Gastroesophageal sphincter (tissue), 4 donors: ENCODE data around the gene PRR27. TPM values are rescaled to one million over a fixed set of nuclear protein-coding genes. Genes with fewer than 3 reads are reported as not detected.
"Not testable (repeated sequence)": the region's sequence is repeated elsewhere in the genome, so short reads cannot be mapped to it uniquely, and the experiment has no call there.

ENCODE experiments used
- ATAC-seq: fragments of 150-250 bp; one replicate; pipeline ENCODE4 v1.9.1; 2016; ENCODE audit warnings: mild to moderate bottlenecking, moderate library complexity
- H3K27ac ChIP-seq, 4 donors: fragments of 200-600 bp; sonication (generic) in 3 of 4; 1 replicate in 3 of 4; 2 replicates in 1 of 4; pipeline ENCODE4 v1.5.1; 2016 to 2019
- H3K27me3 ChIP-seq: fragments of 200-600 bp; sonication (generic); one replicate; pipeline ENCODE4 v1.5.1; 2019
- H3K36me3 ChIP-seq, 2 donors: fragments of 200-600 bp; sonication (generic); one replicate each; pipeline ENCODE4 v1.5.1; 2019; ENCODE audit warnings: control low read depth in 1 of 2
- H3K4me1 ChIP-seq, 3 donors: fragments of 200-600 bp; sonication (generic); 1 replicate in 2 of 3; 2 replicates in 1 of 3; pipeline ENCODE4 v1.5.1; 2016 to 2019; ENCODE audit warnings: control low read depth in 2 of 3
- H3K4me3 ChIP-seq, 2 donors: fragments of 200-600 bp; sonication (generic); one replicate each; pipeline ENCODE4 v1.5.1; 2019; ENCODE audit warnings: mild to moderate bottlenecking in 1 of 2, moderate library complexity in 1 of 2
- H3K9me3 ChIP-seq, 3 donors: fragments of 200-600 bp; sonication (generic); one replicate each; pipeline ENCODE4 v1.5.1; 2017 to 2019; ENCODE audit warnings: control low read depth in 2 of 3
- EP300 ChIP-seq: sonication (generic); formaldehyde crosslinking; IDR thresholded peaks from one replicate; pipeline ENCODE4 v1.6.1; 2017; ENCODE audit warnings: antibody characterized with exemption, mild to moderate bottlenecking
- POLR2A ChIP-seq, 2 donors: fragments of 450-650 bp; IDR thresholded peaks; one replicate each; pipeline ENCODE4 v1.6.1; 2017; ENCODE audit warnings: antibody characterized with exemption in 2 of 2, mild to moderate bottlenecking in 2 of 2, moderate library complexity in 1 of 2
- POLR2AphosphoS5 ChIP-seq: sonication (generic); formaldehyde crosslinking; IDR thresholded peaks from one replicate; pipeline ENCODE4 v1.6.1; 2017; ENCODE audit warnings: antibody characterized with exemption
- WGBS, 2 donors: methylation state at CpG; one replicate each; pipeline ENCODE4 v1.1.5; 2018; ENCODE audit warnings: low coverage in 1 of 2; 5-methylcytosine and 5-hydroxymethylcytosine counted together
- total RNA-seq, 4 donors: library from RNA; depleted of rRNA; stranded (reverse); fragments of >200 nt; gene quantifications; one replicate each; pipeline ENCODE4 v1.1.0, GENCODE V29; 2016
- TF ChIP-seq, protein P1 (sequence below), 4 experiments: fragments of 200-600 bp in 2 of 4; fragments of 450-650 bp in 2 of 4; sonication (generic) in 1 of 4; IDR thresholded peaks; one replicate each; pipeline ENCODE4 v1.5.1; 2017 to 2019; ENCODE audit warnings: antibody characterized with exemption in 4 of 4, mild to moderate bottlenecking in 2 of 4, moderate library complexity in 2 of 4

The PRR27 gene
- total RNA-seq, 4 donors from 2014 or later = not detected

- 65 to 81% methylated on average over 2 of the region's 2 CpGs for WGBS, 2 donors
These were observed 42.8 kb downstream of the PRR27 start for GRCh38 chr4:70196857-70197256.

DNA sequence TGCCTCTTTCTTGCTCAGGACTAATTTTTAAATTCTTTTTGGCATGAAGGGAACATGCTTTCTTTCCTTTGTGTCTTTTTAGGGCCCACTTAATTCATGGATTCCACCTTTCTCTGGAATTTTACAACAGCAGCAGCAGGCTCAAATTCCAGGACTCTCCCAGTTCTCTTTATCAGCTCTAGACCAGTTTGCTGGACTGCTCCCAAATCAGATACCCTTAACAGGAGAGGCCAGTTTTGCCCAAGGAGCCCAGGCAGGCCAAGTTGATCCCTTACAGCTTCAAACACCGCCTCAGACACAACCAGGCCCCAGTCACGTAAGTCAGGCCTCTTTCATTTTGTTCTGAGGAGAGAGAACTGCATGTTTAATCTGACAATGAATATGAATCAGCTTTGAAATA, 43.8 kb downstream of the PRR27 start:
- 72 to 80% methylated on average over 1 to 2 of the region's 2 CpGs for WGBS, 2 donors
- ATAC-seq = no peak
- no peak overlapping the region for H3K27ac ChIP-seq
- no peaks in the 10 kb centered on the region for H3K36me3 ChIP-seq
- no peaks in the 10 kb centered on the region for H3K4me1 ChIP-seq
- TF ChIP-seq POLR2A (IDR thresholded peaks at IDR 0.05) (no peak), EP300 (no peak), POLR2AphosphoS5 (no peak)
- TF ChIP-seq, protein P1, sequence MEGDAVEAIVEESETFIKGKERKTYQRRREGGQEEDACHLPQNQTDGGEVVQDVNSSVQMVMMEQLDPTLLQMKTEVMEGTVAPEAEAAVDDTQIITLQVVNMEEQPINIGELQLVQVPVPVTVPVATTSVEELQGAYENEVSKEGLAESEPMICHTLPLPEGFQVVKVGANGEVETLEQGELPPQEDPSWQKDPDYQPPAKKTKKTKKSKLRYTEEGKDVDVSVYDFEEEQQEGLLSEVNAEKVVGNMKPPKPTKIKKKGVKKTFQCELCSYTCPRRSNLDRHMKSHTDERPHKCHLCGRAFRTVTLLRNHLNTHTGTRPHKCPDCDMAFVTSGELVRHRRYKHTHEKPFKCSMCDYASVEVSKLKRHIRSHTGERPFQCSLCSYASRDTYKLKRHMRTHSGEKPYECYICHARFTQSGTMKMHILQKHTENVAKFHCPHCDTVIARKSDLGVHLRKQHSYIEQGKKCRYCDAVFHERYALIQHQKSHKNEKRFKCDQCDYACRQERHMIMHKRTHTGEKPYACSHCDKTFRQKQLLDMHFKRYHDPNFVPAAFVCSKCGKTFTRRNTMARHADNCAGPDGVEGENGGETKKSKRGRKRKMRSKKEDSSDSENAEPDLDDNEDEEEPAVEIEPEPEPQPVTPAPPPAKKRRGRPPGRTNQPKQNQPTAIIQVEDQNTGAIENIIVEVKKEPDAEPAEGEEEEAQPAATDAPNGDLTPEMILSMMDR (IDR thresholded peaks at IDR 0.05) = no peak
- no peak overlapping the region for H3K4me3 ChIP-seq
- no peaks in the 10 kb centered on the region for H3K27me3 ChIP-seq
- H3K9me3 ChIP-seq = no peaks in the 10 kb centered on the region

More at GRCh38 chr4:70196857-70197256, 42.8 kb downstream of the PRR27 start:
- Histone ChIP-seq H3K27ac (no peak overlapping the region), H3K36me3 (no peaks in the 10 kb centered on the region), H3K9me3 (no peaks in the 10 kb centered on the region), H3K4me3 (no peak overlapping the region), H3K4me1 (no peaks in the 10 kb centered on the region), H3K27me3 (no peaks in the 10 kb centered on the region)
- no peak for ATAC-seq
- TF ChIP-seq POLR2AphosphoS5 (no peak), EP300 (no peak), POLR2A (IDR thresholded peaks at IDR 0.05) (no peak)
- TF ChIP-seq, protein P1 (IDR thresholded peaks at IDR 0.05) = no peak

DNA sequence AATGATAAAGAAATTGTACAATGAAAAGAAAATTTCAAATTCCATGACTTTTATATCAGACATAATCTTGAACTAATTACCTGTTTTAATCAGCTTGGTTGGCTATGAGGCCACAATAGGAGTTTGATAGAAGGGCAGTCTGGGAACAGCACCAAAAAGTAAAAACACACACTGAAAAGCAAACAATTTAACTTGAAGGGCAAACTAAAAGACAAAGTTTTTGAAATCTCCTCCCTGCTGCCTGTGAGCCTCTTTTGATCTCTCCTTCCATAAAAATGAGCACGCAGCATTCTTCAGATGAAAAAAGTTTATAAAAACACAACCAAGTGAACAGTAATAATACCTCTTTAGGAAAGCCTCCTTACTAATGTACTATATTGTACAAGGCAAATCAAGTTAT, 49.6 kb downstream of the PRR27 start:
- no peaks in the 10 kb centered on the region for H3K36me3 ChIP-seq
- H3K4me1 ChIP-seq = no peaks in the 10 kb centered on the region
- TF ChIP-seq POLR2AphosphoS5 = no peak
- no peak for TF ChIP-seq EP300
- no peak for TF ChIP-seq POLR2A (IDR thresholded peaks at IDR 0.05)
- TF ChIP-seq, protein P1 (IDR thresholded peaks at IDR 0.05) = no peak
- no peak overlapping the region for H3K4me3 ChIP-seq
- no peak overlapping the region for H3K27ac ChIP-seq
- no peaks in the 10 kb centered on the region for H3K9me3 ChIP-seq
- ATAC-seq = no peak
- no peaks in the 10 kb centered on the region for H3K27me3 ChIP-seq
- WGBS, 2 donors = 79 to 86% methylated on average over 1 of the region's 1 CpG

- H3K4me3 ChIP-seq, H3K27ac ChIP-seq, H3K4me1 ChIP-seq, H3K27me3 ChIP-seq, H3K36me3 ChIP-seq, H3K9me3 ChIP-seq, ATAC-seq: not testable (repeated sequence)
- no CpG with 5 or more reads among the region's 4 CpGs for WGBS, 2 donors
These were observed 58.7 kb downstream of the PRR27 start for GRCh38 chr4:70212752-70213151.

Other genes starting within 250 kb of the PRR27 start
- gene CSN1S1, start 223.2 kb upstream of the PRR27 start, total RNA-seq = not detected
- gene CSN2, start 188.5 kb upstream of the PRR27 start, total RNA-seq = not detected
- not detected for gene STATH, start 158.3 kb upstream of the PRR27 start, total RNA-seq
- not detected for gene HTN3, start 125.8 kb upstream of the PRR27 start, total RNA-seq
- gene HTN1, start 103.8 kb upstream of the PRR27 start, total RNA-seq = not detected
- 1 to 10 TPM in 1 of 4 donors, not detected in 3; 1.1 TPM for gene ODAM, start 41.5 kb downstream of the PRR27 start, total RNA-seq
- 10 to 100 TPM in 1 of 4 donors, not detected in 3; 19.1 TPM for gene FDCSP, start 71.9 kb downstream of the PRR27 start, total RNA-seq
- gene CSN3, start 88.4 kb downstream of the PRR27 start, total RNA-seq = not detected
- gene CABS1, start 180.7 kb downstream of the PRR27 start, total RNA-seq = not detected
- not detected for gene SMR3A, start 206.5 kb downstream of the PRR27 start, total RNA-seq
- not detected for gene SMR3B, start 228.9 kb downstream of the PRR27 start, total RNA-seq
- not detected for gene OPRPN, start 243.7 kb downstream of the PRR27 start, total RNA-seq